Central memory CD8-positive, alpha-beta T cell (primary cell): Measurements from ENCODE around the gene ARHGAP26.
A peak's percentile ranks its signal among the peaks of the same experiment; 100 is the strongest.

Experiments
- ATAC-seq: fragments of 150-1000 bp; cut with Tn5 transposase; replicated peaks from 2 replicates; pipeline ENCODE4 v1.10.0; 2022; ENCODE audit warnings: mild to moderate bottlenecking, moderate FRiP score, moderate number of reproducible peaks; ENCODE audit not compliant: poor library complexity, severe bottlenecking; ENCODE audit errors: extremely low read depth
- DNase-seq, 2 donors: peaks; one replicate each; pipeline ENCODE4 v3.0.0; 2021; ENCODE audit warnings: low spot score in 2 of 2
- H3K27ac Mint-ChIP-seq: one replicate; pipeline ENCODE4 v1.8.0; 2022; ENCODE audit warnings: low read depth, mild to moderate bottlenecking, moderate library complexity, mixed read lengths
- H3K27me3 Mint-ChIP-seq: one replicate; pipeline ENCODE4 v1.8.0; 2022; ENCODE audit warnings: mixed read lengths
- H3K36me3 Mint-ChIP-seq: one replicate; pipeline ENCODE4 v1.8.0; 2022; ENCODE audit warnings: mild to moderate bottlenecking, moderate library complexity, mixed read lengths; ENCODE audit not compliant: insufficient read depth
- H3K4me1 Mint-ChIP-seq: one replicate; pipeline ENCODE4 v1.8.0; 2022; ENCODE audit warnings: mixed read lengths
- H3K4me3 Mint-ChIP-seq: one replicate; pipeline ENCODE4 v1.8.0; 2022; ENCODE audit warnings: mild to moderate bottlenecking, moderate library complexity, mixed read lengths
- H3K9me3 Mint-ChIP-seq: one replicate; pipeline ENCODE4 v1.8.0; 2022; ENCODE audit warnings: mixed read lengths

Gene ARHGAP26

GRCh38 chr5:142811866-142812557, 41.8 kb downstream of the ARHGAP26 start:
- DNase-seq, result no peak
- peaks cover 2% of the 10 kb centered on the region for H3K36me3 Mint-ChIP-seq
- H3K27ac Mint-ChIP-seq, result no peak overlapping the region
- H3K27me3 Mint-ChIP-seq, result no peaks in the 10 kb centered on the region
- H3K9me3 Mint-ChIP-seq, result no peaks in the 10 kb centered on the region
- no peak overlapping the region for H3K4me3 Mint-ChIP-seq
- ATAC-seq, result no peak
- H3K4me1 Mint-ChIP-seq, result peaks cover 64% of the 10 kb centered on the region

- no peak overlapping the region for H3K4me3 Mint-ChIP-seq
- DNase-seq (no peak), ATAC-seq (no peak)
- peaks cover 2% of the 10 kb centered on the region for H3K36me3 Mint-ChIP-seq
- H3K9me3 Mint-ChIP-seq, result no peaks in the 10 kb centered on the region
- H3K27me3 Mint-ChIP-seq, result no peaks in the 10 kb centered on the region
- H3K27ac Mint-ChIP-seq, result no peak overlapping the region
- peaks cover 66% of the 10 kb centered on the region for H3K4me1 Mint-ChIP-seq
Observed at GRCh38 chr5:142813220-142813619, 43.0 kb downstream of the ARHGAP26 start.

GRCh38 chr5:142814122-142814521, 43.9 kb downstream of the ARHGAP26 start:
- H3K9me3 Mint-ChIP-seq, result no peaks in the 10 kb centered on the region
- no peaks in the 10 kb centered on the region for H3K27me3 Mint-ChIP-seq
- H3K4me3 Mint-ChIP-seq, result no peak overlapping the region
- DNase-seq (no peak), ATAC-seq (no peak)
- no peaks in the 10 kb centered on the region for H3K36me3 Mint-ChIP-seq
- peaks cover 68% of the 10 kb centered on the region for H3K4me1 Mint-ChIP-seq
- H3K27ac Mint-ChIP-seq, result no peak overlapping the region

- Mint-ChIP-seq H3K4me1 (peaks cover 64% of the 10 kb centered on the region), H3K36me3 (no peaks in the 10 kb centered on the region), H3K9me3 (no peaks in the 10 kb centered on the region), H3K27me3 (no peaks in the 10 kb centered on the region), H3K27ac (no peak overlapping the region), H3K4me3 (no peak overlapping the region)
- no peak for ATAC-seq
- DNase-seq, result no peak
Observed at GRCh38 chr5:142815469-142815868, 45.3 kb downstream of the ARHGAP26 start.

- no peaks in the 10 kb centered on the region for H3K9me3 Mint-ChIP-seq
- H3K36me3 Mint-ChIP-seq, result no peaks in the 10 kb centered on the region
- no peak for DNase-seq
- H3K4me1 Mint-ChIP-seq, result peaks cover 64% of the 10 kb centered on the region
- H3K27ac Mint-ChIP-seq, result peak overlapping the region; percentile 1
- H3K27me3 Mint-ChIP-seq, result no peaks in the 10 kb centered on the region
- no peak for ATAC-seq
- H3K4me3 Mint-ChIP-seq, result no peak overlapping the region
Observed at GRCh38 chr5:142816531-142817430, 46.6 kb downstream of the ARHGAP26 start.

- H3K27me3 Mint-ChIP-seq, result no peaks in the 10 kb centered on the region
- DNase-seq, result no peak
- H3K27ac Mint-ChIP-seq, result no peak overlapping the region
- no peaks in the 10 kb centered on the region for H3K36me3 Mint-ChIP-seq
- no peak for ATAC-seq
- no peak overlapping the region for H3K4me3 Mint-ChIP-seq
- H3K9me3 Mint-ChIP-seq, result no peaks in the 10 kb centered on the region
- peaks cover 72% of the 10 kb centered on the region for H3K4me1 Mint-ChIP-seq
Observed at GRCh38 chr5:142817949-142818431, 47.8 kb downstream of the ARHGAP26 start.

GRCh38 chr5:142819292-142819691, 49.1 kb downstream of the ARHGAP26 start:
- ATAC-seq (no peak), DNase-seq (no peak)
- H3K4me3 Mint-ChIP-seq, result no peak overlapping the region
- peaks cover 75% of the 10 kb centered on the region for H3K4me1 Mint-ChIP-seq
- no peaks in the 10 kb centered on the region for H3K9me3 Mint-ChIP-seq
- H3K36me3 Mint-ChIP-seq, result no peaks in the 10 kb centered on the region
- no peak overlapping the region for H3K27ac Mint-ChIP-seq
- no peaks in the 10 kb centered on the region for H3K27me3 Mint-ChIP-seq

GRCh38 chr5:142819825-142820224, 49.6 kb downstream of the ARHGAP26 start:
- DNase-seq (no peak), ATAC-seq (no peak)
- no peak overlapping the region for H3K27ac Mint-ChIP-seq
- peaks cover 77% of the 10 kb centered on the region for H3K4me1 Mint-ChIP-seq
- no peak overlapping the region for H3K4me3 Mint-ChIP-seq
- H3K9me3 Mint-ChIP-seq, result no peaks in the 10 kb centered on the region
- H3K36me3 Mint-ChIP-seq, result no peaks in the 10 kb centered on the region
- no peaks in the 10 kb centered on the region for H3K27me3 Mint-ChIP-seq

GRCh38 chr5:142820447-142820846, 50.3 kb downstream of the ARHGAP26 start:
- no peak overlapping the region for H3K27ac Mint-ChIP-seq
- H3K4me3 Mint-ChIP-seq, result no peak overlapping the region
- H3K27me3 Mint-ChIP-seq, result no peaks in the 10 kb centered on the region
- ATAC-seq (no peak), DNase-seq (no peak)
- H3K36me3 Mint-ChIP-seq, result no peaks in the 10 kb centered on the region
- peaks cover 82% of the 10 kb centered on the region for H3K4me1 Mint-ChIP-seq
- H3K9me3 Mint-ChIP-seq, result no peaks in the 10 kb centered on the region

GRCh38 chr5:142821034-142821732, 51.0 kb downstream of the ARHGAP26 start:
- DNase-seq (no peak), ATAC-seq (no peak)
- no peak overlapping the region for H3K4me3 Mint-ChIP-seq
- H3K36me3 Mint-ChIP-seq, result no peaks in the 10 kb centered on the region
- H3K4me1 Mint-ChIP-seq, result peaks cover 85% of the 10 kb centered on the region
- H3K27ac Mint-ChIP-seq, result no peak overlapping the region
- H3K27me3 Mint-ChIP-seq, result no peaks in the 10 kb centered on the region
- H3K9me3 Mint-ChIP-seq, result no peaks in the 10 kb centered on the region

- no peak for DNase-seq
- Mint-ChIP-seq H3K36me3 (no peaks in the 10 kb centered on the region), H3K27ac (no peak overlapping the region), H3K27me3 (no peaks in the 10 kb centered on the region), H3K9me3 (no peaks in the 10 kb centered on the region), H3K4me3 (no peak overlapping the region), H3K4me1 (peaks cover 85% of the 10 kb centered on the region)
- peak; percentile 64 for ATAC-seq
Observed at GRCh38 chr5:142821733-142822487, 51.7 kb downstream of the ARHGAP26 start.

GRCh38 chr5:142823126-142823525, 52.9 kb downstream of the ARHGAP26 start:
- H3K9me3 Mint-ChIP-seq, result no peaks in the 10 kb centered on the region
- peak overlapping the region; percentile 36 for H3K27ac Mint-ChIP-seq
- ATAC-seq (no peak), DNase-seq (no peak)
- peaks cover 88% of the 10 kb centered on the region for H3K4me1 Mint-ChIP-seq
- no peak overlapping the region for H3K4me3 Mint-ChIP-seq
- no peaks in the 10 kb centered on the region for H3K27me3 Mint-ChIP-seq
- no peaks in the 10 kb centered on the region for H3K36me3 Mint-ChIP-seq
